GM10847 (cell line): Measurements from ENCODE around the gene KIF26B.

Source experiments
- POLR2A ChIP-seq: IDR thresholded peaks from 2 replicates; pipeline ENCODE4 v1.6.1; 2011; ENCODE audit not compliant: insufficient read length; ENCODE audit errors: extremely low read depth

Gene KIF26B

DNA sequence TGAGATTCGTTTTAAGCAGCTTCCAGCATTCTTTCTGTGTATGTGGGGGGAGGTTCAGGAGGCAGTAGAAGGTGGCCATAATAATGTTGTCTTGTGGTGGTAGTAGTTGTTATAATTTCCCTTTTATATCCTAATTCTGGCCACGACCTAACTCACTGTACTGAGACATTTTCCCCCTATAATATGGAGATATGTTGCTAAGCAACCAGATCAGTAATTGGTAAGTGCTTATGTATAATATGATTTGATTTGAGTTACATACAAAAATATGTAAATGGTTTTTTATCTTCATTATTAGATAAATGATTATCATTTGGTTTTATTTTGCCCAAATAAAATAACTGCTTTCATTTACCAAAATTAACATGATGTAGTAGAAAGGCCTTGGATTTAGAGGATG is 376.2 kb downstream of the KIF26B start:
- TF ChIP-seq POLR2A: no peak

DNA sequence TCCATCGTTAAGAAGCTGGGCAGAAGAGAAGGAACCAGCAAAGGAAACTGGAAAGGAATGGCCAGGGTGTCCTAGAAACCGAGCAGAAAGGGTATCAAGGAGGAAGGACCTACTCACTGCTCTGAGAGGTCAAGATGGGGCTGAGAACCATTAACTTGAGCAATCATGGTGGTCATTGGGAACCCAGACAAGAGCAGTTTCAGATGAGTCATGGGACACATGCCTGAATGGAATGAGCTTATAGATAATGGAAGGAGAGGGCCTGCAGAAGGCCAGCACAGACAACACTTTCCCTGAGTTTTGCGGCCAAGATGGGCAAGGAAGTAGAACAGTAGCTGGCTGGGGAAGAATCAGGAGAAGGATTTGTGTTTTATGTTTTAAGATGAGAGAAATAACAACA is 383.2 kb downstream of the KIF26B start:
- TF ChIP-seq POLR2A: no peak

DNA sequence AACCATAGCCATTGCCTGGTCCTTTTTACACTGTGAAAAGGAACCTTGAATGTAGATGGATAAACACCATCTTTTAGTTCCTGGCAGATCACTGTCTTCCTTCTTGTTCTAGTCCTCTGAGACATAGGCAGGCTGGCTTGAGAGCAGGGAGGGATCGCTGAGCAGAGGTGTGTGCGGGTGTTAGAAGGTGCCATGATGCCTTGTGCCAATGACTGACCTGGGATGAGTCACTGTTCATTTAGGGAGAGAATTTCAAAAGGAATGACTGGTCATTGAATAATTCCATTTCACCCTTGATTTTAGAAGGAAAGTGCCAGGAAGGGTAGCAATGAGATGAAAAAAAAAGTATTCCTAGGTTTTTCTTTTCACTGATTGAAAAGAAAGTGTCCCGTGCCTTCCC is 383.9 kb downstream of the KIF26B start:
- TF ChIP-seq POLR2A: no peak

DNA sequence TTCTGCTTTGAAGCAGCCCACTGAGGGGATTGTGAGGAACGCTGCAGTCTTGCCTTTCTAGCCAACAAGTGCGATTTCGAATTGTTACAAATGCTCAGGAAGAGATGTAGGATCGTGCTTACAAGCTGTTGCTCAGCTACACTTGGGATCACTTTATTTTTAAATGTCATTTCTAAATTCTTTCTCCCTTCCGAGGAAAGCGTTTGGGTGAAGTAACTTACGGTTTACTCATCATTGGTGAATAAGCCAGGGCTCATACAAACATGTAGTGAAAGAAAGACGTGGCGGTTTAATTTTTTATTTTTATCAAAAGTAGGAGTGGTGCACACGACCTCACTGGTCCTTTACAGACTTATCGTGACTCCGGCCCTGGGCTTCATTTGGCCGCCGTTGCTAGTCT is 386.6 kb downstream of the KIF26B start:
- no peak for TF ChIP-seq POLR2A

DNA sequence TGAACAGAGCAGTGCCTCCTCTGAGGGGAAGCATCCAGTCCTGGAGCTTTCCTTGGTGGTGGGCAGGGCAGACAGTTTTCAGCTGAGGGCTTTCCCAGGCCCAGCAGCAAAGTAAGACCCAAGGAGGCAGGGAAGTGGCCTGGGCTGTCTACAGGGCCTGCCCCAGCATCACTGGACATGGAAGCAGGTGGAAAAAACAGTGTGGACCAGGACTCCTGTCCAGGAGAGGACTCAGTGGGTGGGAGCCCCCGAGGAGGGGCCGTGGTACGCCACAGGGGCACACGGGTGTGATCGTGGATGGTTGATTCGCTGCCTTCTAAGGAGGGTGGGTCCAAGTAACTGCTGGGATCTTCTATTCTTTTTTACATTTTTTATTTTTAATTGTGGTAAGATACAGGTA is 387.6 kb downstream of the KIF26B start:
- TF ChIP-seq POLR2A: no peak

DNA sequence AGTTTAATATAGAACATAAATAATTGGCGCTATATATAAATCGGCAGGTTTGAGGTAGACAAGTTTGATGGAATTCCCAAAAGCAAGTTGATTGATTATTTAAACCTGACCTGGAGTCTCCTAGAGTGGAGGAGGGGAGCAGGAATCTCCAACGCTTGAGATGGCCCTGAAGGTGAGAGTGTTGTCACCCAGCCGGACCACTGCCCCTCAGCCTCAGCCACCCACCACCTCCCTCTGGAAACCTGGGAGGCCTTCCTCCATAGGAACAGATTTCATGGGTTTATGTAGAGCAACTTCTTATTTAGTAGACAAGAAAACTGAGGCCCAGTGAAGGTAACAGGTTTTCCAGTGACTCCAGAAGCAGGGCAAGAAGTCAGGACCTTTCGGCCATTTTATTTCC is 389.5 kb downstream of the KIF26B start:
- no peak for TF ChIP-seq POLR2A

DNA sequence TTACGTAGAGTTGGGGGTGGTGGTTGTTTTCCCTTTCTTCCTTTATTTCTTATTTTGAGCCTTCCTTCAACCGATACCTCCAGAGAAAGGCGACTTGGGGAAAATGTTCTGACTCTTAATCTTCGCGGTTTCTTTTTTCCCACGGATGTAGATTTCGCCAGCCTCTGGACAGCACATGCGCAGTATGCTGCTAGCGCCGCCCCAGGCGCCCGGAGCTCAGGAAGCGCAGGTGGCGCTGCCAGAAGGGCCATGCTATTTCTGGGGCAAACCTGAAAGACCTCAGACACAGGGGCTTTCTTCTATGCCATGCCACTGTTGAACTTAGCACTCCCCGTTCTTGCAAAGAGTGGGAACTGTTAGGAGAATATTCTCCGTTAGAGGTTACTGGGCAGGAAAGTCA is 392.1 kb downstream of the KIF26B start:
- no peak for TF ChIP-seq POLR2A

DNA sequence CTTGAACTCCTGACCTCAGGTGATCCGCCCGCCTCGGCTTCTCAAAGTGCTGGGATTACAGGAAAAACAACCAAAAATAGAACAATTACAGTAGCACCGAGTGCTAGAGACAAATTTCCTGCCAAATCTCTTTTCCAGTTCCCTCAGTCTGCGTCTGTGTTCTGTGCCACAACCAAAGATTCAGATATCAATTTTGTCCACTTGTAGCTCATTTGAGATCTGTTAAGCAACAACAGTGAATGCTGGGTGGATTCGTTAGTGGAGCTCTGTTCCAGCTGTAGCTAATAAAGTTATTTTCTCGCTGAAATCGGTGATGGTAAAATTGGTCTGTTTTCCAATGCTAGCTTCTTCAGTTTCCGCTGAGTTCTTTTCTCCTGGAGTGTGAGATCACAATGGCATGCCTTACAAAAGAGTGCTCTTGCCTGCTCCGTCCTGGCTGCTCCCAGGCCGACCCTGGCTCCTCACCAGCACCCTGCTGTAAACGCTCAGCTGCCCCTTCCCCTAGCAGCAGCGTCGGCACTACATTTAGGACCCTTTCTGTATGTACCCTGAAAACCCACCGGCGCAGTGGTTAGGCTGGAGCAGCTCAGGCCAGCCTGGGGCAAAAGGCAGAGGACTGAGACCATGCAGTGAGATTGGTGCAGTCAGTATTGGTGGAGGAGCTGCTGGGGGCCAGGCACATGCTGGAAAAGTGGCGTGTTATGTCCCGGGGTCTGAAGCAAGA is 395.4 kb downstream of the KIF26B start:
- no peak for TF ChIP-seq POLR2A

DNA sequence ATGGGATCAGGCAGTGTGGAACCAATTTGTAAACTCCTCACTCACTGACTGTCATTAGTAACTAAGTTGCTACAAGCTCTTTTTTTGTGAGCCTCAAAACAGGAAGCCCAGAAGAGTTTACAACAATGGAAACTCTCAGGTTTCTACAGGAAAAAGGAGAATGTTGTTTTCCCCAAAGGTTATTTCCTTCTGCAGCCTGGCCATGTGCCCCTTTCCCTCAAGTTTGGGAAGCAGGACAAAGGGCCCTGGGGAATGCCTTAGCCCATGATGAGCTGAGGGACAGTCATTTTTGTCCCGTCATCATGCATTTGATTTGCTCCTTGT is 395.9 kb downstream of the KIF26B start:
- no peak for TF ChIP-seq POLR2A

DNA sequence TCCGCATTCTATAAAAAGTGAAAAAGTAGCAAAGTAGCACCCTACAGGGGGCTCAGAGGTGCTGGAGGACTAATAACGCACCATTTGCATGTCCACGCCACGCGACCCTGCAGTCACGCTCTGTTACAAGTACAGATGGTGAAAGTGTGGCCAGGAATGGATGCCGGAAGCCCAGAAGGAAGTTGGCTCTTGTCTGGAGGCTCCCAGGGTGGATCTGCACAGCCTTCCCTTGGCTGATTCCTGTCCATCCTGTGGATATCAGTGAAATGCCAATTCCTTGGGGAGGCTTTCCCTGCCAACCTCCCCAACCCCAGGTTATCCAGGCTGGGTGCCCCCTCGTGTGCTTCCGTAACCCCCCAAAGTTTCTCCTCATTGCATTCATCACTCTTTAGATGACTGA is 396.8 kb downstream of the KIF26B start:
- TF ChIP-seq POLR2A: no peak

DNA sequence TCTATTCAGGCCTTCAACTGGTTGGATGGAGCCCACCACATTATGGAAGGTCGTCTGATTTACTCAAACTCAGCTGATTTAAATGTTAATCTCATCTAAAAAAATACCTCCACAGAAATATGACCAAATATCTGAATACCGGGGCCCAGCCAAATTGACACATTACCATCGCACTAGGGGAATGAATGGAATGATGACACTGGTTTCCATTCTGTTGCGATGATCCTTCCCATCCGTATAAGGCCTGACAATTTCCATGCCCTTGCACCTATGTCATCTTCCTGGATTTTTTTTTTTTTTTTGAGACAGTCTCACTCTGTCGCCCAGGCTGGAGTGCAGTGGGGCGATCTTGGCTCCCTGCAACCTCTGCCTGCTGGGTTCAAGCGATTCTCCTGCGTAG is 397.5 kb downstream of the KIF26B start:
- TF ChIP-seq POLR2A: no peak

DNA sequence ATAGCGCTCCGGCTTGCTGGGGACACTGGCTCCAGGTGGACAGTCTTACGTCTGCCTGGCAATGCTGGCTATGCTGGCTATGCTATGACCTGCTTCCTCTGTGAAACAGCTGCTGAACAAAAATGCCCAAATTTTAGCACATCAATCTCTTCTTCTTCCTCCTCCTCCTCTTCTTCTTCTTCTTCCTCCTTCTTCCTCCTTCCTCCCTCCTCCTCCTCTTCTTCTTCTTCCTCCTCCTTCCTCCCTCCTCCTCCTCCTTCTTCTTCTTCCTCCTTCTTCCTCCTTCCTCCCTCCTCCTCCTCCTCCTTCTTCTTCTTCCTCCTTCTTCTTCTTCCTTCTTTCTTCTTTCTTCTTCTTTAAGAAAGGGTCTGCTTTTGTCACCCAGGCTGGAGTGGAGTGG is 401.3 kb downstream of the KIF26B start:
- no peak for TF ChIP-seq POLR2A

DNA sequence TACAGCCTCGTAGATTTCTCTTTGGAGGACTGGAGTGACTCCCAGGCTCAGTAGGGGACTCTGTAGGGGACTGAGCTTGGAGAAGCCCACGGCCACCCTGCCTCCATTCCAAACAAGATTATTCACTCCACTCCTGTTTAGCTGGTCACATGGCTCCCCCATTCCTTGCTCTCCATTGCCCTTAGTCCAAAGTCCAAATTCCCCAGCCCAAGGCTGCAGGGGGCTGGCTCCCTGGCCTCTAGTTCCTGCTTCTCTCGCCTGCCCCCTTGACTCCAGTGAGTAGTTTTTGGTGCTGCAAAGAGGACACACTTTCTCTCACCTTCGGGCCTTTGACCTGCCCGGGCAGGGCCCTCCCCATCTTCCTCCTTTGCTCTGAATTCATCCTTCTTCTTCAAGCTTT is 403.3 kb downstream of the KIF26B start:
- no peak for TF ChIP-seq POLR2A

DNA sequence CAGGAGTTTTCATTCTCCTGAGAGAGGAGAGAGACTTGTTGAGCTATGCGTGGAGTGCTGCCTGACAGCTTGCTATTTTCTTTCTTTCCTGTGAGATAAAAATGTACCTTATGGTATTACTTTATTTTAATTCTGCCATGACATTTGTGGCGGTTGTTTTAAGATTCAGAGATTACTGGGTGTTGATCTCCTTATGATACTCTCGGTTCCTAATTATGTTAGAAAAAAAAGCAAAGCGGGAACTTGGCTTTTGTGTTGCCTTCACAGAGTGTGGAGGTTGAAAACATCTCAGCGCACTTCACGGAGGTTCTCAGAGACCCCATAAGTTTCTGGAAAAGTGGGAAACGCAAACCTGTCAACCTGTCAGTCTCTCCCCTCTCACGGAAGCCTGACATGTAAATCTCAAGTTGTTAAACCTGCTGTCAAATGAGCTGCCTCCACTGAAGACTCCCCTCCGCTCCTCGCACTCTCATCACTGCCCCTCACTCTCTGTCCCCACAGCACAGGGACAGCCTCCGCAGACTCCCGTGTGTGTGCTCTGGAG is 405.6 kb downstream of the KIF26B start:
- TF ChIP-seq POLR2A: no peak

DNA sequence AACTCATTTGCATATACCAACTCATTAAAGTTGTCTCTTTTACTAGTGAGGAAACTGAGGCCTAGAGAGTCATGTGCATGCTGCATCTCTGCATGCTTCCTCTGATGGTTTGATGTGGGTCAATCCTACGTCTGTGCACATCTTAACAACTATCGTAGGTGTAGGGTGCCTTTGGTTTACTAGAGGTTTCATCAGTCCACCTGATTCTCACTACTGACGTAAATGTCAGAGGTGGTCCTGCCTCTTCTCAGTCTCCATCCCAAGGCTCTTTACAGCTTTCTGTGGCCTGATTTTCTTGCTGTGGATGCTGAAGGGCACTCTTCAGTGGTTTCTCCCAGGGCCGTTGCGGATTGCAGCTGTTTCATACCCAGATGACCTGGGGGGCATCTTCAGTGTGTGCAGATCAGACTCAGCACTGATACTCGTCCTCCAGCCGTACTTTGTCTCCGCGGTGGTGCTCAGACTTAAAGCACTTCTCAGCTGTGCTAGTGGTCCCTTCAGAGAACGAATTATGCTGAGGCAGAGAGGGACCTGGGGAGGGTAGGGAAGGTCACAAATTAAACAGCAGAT is 407.0 kb downstream of the KIF26B start:
- TF ChIP-seq POLR2A: no peak

DNA sequence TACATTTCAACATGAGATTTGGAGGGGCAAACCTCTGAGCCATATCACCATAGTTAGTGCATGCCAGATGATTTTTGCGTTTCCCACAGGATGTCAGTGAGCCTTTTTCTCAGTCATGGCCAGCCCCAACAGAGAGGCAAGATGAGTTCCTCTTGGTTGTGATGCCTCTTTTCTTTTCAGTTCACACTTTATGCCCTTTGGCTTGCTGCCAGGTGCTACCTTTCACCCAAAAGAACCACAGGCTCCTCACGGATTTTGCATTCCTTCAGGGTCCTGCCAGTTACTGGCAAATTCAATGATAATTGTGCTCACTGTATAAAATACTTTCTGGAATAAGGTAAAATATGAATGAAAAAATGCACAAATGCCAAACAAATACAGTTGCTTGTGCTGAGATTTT is 411.3 kb downstream of the KIF26B start:
- no peak for TF ChIP-seq POLR2A

DNA sequence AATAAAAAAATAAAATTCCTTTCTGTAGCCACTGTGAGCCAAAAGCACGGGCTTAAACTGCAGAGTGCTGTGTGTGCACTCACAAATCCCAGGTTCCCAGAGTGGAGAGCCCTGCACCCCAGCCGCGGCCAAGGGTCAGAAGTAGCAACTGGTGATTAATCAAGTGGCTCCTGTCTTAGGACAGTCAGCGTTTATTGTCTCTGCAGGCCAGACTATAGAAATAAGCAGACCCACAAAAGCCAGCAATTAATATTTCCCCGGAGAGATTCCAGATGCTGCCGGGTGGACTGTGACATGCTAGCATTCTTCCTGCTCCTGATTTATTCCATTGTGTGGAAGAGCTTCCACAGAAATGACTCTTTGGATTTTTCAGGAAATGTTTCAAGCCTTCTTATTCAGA is 412.2 kb downstream of the KIF26B start:
- no peak for TF ChIP-seq POLR2A
